Suprapubic skin (tissue), 4 donors: ENCODE results near the gene COL5A3.

Experiments
- POLR2A ChIP-seq, 2 donors: fragments of 450-650 bp; IDR thresholded peaks; one replicate each; pipeline ENCODE4 v1.6.1; 2017; ENCODE audit warnings: antibody characterized with exemption in 2 of 2, mild to moderate bottlenecking in 2 of 2, moderate library complexity in 2 of 2
- POLR2AphosphoS5 ChIP-seq, 3 donors: sonication (generic); formaldehyde crosslinking; IDR thresholded peaks; one replicate each; pipeline ENCODE4 v1.6.1; 2017; ENCODE audit warnings: antibody characterized with exemption in 3 of 3
- TF ChIP-seq, protein P1 (sequence below), 2 donors: fragments of 200-600 bp in 1 of 2; fragments of 450-650 bp in 1 of 2; sonication (generic) in 1 of 2; IDR thresholded peaks; one replicate each; pipeline ENCODE4 v1.5.1; 2016 to 2019; ENCODE audit warnings: antibody characterized with exemption in 2 of 2, mild to moderate bottlenecking in 1 of 2, moderate library complexity in 1 of 2

DNA sequence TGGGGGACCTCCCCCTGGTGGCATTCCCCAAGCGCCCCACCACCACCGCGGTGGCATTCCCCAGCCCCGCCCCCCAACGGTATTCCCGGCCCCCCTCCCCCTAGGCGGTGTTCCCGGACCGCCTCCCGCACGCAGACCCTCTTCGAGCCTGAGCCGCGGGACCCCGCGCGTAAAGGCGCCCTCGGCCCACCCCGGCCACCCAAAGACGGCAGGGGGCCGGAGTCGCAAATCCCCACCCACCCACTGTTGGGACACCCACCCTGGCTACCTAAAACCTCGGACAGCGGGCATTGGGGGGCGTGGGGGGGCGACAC, 96.3 kb downstream of the COL5A3 start:
- TF ChIP-seq, protein P1, sequence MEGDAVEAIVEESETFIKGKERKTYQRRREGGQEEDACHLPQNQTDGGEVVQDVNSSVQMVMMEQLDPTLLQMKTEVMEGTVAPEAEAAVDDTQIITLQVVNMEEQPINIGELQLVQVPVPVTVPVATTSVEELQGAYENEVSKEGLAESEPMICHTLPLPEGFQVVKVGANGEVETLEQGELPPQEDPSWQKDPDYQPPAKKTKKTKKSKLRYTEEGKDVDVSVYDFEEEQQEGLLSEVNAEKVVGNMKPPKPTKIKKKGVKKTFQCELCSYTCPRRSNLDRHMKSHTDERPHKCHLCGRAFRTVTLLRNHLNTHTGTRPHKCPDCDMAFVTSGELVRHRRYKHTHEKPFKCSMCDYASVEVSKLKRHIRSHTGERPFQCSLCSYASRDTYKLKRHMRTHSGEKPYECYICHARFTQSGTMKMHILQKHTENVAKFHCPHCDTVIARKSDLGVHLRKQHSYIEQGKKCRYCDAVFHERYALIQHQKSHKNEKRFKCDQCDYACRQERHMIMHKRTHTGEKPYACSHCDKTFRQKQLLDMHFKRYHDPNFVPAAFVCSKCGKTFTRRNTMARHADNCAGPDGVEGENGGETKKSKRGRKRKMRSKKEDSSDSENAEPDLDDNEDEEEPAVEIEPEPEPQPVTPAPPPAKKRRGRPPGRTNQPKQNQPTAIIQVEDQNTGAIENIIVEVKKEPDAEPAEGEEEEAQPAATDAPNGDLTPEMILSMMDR (IDR thresholded peaks at IDR 0.05) = no peak
- TF ChIP-seq POLR2A (IDR thresholded peaks at IDR 0.05) (no peak), POLR2AphosphoS5 (IDR thresholded peaks at IDR 0.05) (no peak)
